A673 (cell line): Measurements from ENCODE around the gene TOMM40L.
"Not testable (repeated sequence)": the region's sequence is repeated elsewhere in the genome, so short reads cannot be mapped to it uniquely, and the experiment has no call there.

Source experiments
- CTCF ChIP-seq: fragments of 300-800, 200-600 bp; sonication (generic); conservative IDR thresholded peaks from 2 replicates; pipeline ENCODE4 v1.5.1; 2017; ENCODE audit warnings: low read depth, mild to moderate bottlenecking, antibody characterized with exemption, low read length, moderate library complexity, mixed read lengths
- EZH2 ChIP-seq: fragments of 200-600 bp; sonication (generic); IDR thresholded peaks from 2 replicates; pipeline ENCODE4 v1.6.1; 2017; ENCODE audit warnings: borderline replicate concordance, low read depth, mild to moderate bottlenecking, mixed read lengths, antibody characterized with exemption, low read length; ENCODE audit not compliant: poor library complexity, severe bottlenecking

- TF ChIP-seq CTCF, EZH2: not testable (repeated sequence)
These were observed 30.2 kb downstream of the TOMM40L start for GRCh38 chr1:161255955-161256520.
